ENCODE results near the gene CD164L2. TPM values are rescaled to one million over a fixed set of nuclear protein-coding genes. Genes with fewer than 3 reads are reported as not detected.

The CD164L2 gene
- total and polyA plus RNA-seq, 2 donors from 2014 or later = 0.63 to 1.1 TPM

GRCh38 chr1:27358038-27358927 is 24.9 kb downstream of the CD164L2 start:
- H3K9ac ChIP-seq (ENCODE audit: low read length in 3 of 3) = no peak overlapping the region
- intact Hi-C loops (cut with DNase I) = no loop called here
- peaks cover 0 to 12% (median 9%) of the 10 kb centered on the region in 3 donors for H3K36me3 ChIP-seq (ENCODE audit: control insufficient read depth in 2 of 3, insufficient read depth in 3 of 3, low read length in 3 of 3)

GRCh38 chr1:27357281-27358037 is 25.7 kb downstream of the CD164L2 start:
- Histone ChIP-seq H3K4me1 (ENCODE audit: control insufficient read depth in 2 of 3, insufficient read depth in 2 of 3, low read depth in 1 of 3, low read length in 3 of 3) (peaks cover 0 to 6% (median 0%) of the 10 kb centered on the region in 3 donors), H3K36me3 (ENCODE audit: control insufficient read depth in 2 of 3, insufficient read depth in 3 of 3, low read length in 3 of 3) (peaks cover 0 to 11% (median 8%) of the 10 kb centered on the region in 3 donors), H3K27ac (ENCODE audit: low read depth in 2 of 2, low read length in 2 of 2) (no peak overlapping the region), H3K27me3 (ENCODE audit: control insufficient read depth, insufficient read depth, low read length) (no peaks in the 10 kb centered on the region), H3K4me3 (ENCODE audit: low read length in 3 of 3) (no peak overlapping the region), H3K9me3 (ENCODE audit: control insufficient read depth in 2 of 3, insufficient read depth in 1 of 3, low read length in 3 of 3) (no peaks in the 10 kb centered on the region), H3K9ac (ENCODE audit: low read length in 3 of 3) (peak overlapping the region in 1 of 3 donors; percentile 46)
- DNase-seq (peak; percentile 74 to 89 (median 85)), FAIRE-seq (no peak)
- intact Hi-C loops (cut with DNase I) = no loop called here
- peak; percentile 91 for TF ChIP-seq CTCF (IDR thresholded peaks at IDR 0.05; ENCODE audit: borderline replicate concordance, extremely low read depth, insufficient read depth)

More at GRCh38 chr1:27358038-27358927, 24.9 kb downstream of the CD164L2 start:
- no peaks in the 10 kb centered on the region for H3K9me3 ChIP-seq (ENCODE audit: control insufficient read depth in 2 of 3, insufficient read depth in 1 of 3, low read length in 3 of 3)
- TF ChIP-seq CTCF (IDR thresholded peaks at IDR 0.05; ENCODE audit: borderline replicate concordance, extremely low read depth, insufficient read depth) = no peak
- H3K4me1 ChIP-seq (ENCODE audit: control insufficient read depth in 2 of 3, insufficient read depth in 2 of 3, low read depth in 1 of 3, low read length in 3 of 3) = peaks cover 0 to 6% (median 0%) of the 10 kb centered on the region in 3 donors
- no peaks in the 10 kb centered on the region for H3K27me3 ChIP-seq (ENCODE audit: control insufficient read depth, insufficient read depth, low read length)
- H3K27ac ChIP-seq (ENCODE audit: low read depth in 2 of 2, low read length in 2 of 2) = no peak overlapping the region
- FAIRE-seq (no peak), DNase-seq (peak in 1 of 5 donors; percentile 65)
- no peak overlapping the region for H3K4me3 ChIP-seq (ENCODE audit: low read length in 3 of 3)

GRCh38 chr1:27356619-27357280 is 26.4 kb downstream of the CD164L2 start:
- Histone ChIP-seq H3K27me3 (ENCODE audit: control insufficient read depth, insufficient read depth, low read length) (no peaks in the 10 kb centered on the region), H3K4me1 (ENCODE audit: control insufficient read depth in 2 of 3, insufficient read depth in 2 of 3, low read depth in 1 of 3, low read length in 3 of 3) (peaks cover 0 to 6% (median 0%) of the 10 kb centered on the region in 3 donors), H3K36me3 (ENCODE audit: control insufficient read depth in 2 of 3, insufficient read depth in 3 of 3, low read length in 3 of 3) (peaks cover 0 to 9% (median under 1%) of the 10 kb centered on the region in 3 donors), H3K4me3 (ENCODE audit: low read length in 3 of 3) (no peak overlapping the region), H3K9ac (ENCODE audit: low read length in 3 of 3) (peak overlapping the region in 1 of 3 donors; percentile 46), H3K27ac (ENCODE audit: low read depth in 2 of 2, low read length in 2 of 2) (no peak overlapping the region), H3K9me3 (ENCODE audit: control insufficient read depth in 2 of 3, insufficient read depth in 1 of 3, low read length in 3 of 3) (no peaks in the 10 kb centered on the region)
- DNase-seq (peak in 2 of 5 donors; percentile 73 to 76), FAIRE-seq (no peak)
- TF ChIP-seq CTCF (IDR thresholded peaks at IDR 0.05; ENCODE audit: borderline replicate concordance, extremely low read depth, insufficient read depth) = no peak
- intact Hi-C loops (cut with DNase I) = no loop called here
